CD14-positive monocyte (primary cell): ENCODE measurements around the gene SERPINA3. TPM values are rescaled to one million over a fixed set of nuclear protein-coding genes. Genes with fewer than 3 reads are reported as not detected.

Source experiments
- DNase-seq, 3 donors: peaks; one replicate each; pipeline ENCODE4 v3.0.0-alpha.2; 2011 to 2022
- H2AFZ ChIP-seq: 2 replicates; pipeline ENCODE4 v1.6.0; 2012; ENCODE audit warnings: mild to moderate bottlenecking, low read depth, low read length, inconsistent platforms; ENCODE audit not compliant: insufficient read depth, poor library complexity, severe bottlenecking
- H3K27ac ChIP-seq, 2 donors: 1 replicate in 1 of 2; 2 replicates in 1 of 2; pipeline ENCODE4 v1.5.1; 2012 to 2013; ENCODE audit warnings: low read length in 2 of 2, control low read depth in 1 of 2, inconsistent platforms in 1 of 2, low read depth in 1 of 2, mild to moderate bottlenecking in 1 of 2
- H3K27me3 ChIP-seq, 2 donors: one replicate each; pipeline versions ENCODE4 v1.6.0 to v1.6.1; 2011 to 2013; ENCODE audit warnings: low read length in 2 of 2; ENCODE audit not compliant: control insufficient read depth in 2 of 2, insufficient read depth in 2 of 2
- H3K36me3 ChIP-seq, 2 donors: replicated peaks in 1 of 2; 1 replicate in 1 of 2; 2 replicates in 1 of 2; pipeline versions ENCODE4 v1.5.1 to v1.6.1; 2012 to 2013; ENCODE audit warnings: low read length in 2 of 2, control low read depth in 1 of 2, inconsistent platforms in 1 of 2, mild to moderate bottlenecking in 1 of 2; ENCODE audit not compliant: insufficient read depth in 2 of 2, control insufficient read depth in 1 of 2
- H3K4me1 ChIP-seq, 2 donors: 1 replicate in 1 of 2; 2 replicates in 1 of 2; pipeline versions ENCODE4 v1.5.1 to v1.6.1; 2012 to 2013; ENCODE audit warnings: low read length in 2 of 2, control low read depth in 1 of 2, inconsistent platforms in 1 of 2, mild to moderate bottlenecking in 1 of 2, moderate library complexity in 1 of 2; ENCODE audit not compliant: insufficient read depth in 2 of 2, control insufficient read depth in 1 of 2
- H3K4me2 ChIP-seq: replicated peaks from 2 replicates; pipeline ENCODE3; 2012; ENCODE audit warnings: low read length, moderate library complexity, mild to moderate bottlenecking; ENCODE audit not compliant: poor library complexity, severe bottlenecking; ENCODE audit errors: extremely low read depth
- H3K4me3 ChIP-seq, 3 experiments: fragments of 200-600 bp in 1 of 3; sonication (generic) in 1 of 3; replicated peaks in 1 of 3; 1 replicate in 2 of 3; 2 replicates in 1 of 3; pipeline ENCODE4 v1.5.1; 2011 to 2013; ENCODE audit warnings: low read length in 3 of 3, mild to moderate bottlenecking in 3 of 3, control low read depth in 2 of 3, low read depth in 2 of 3, inconsistent platforms in 1 of 3, moderate library complexity in 1 of 3
- H3K79me2 ChIP-seq: 2 replicates; pipeline ENCODE4 v1.6.0; 2012; ENCODE audit warnings: mild to moderate bottlenecking, control low read depth, inconsistent platforms, low read length, moderate library complexity; ENCODE audit not compliant: insufficient read depth
- H3K9ac ChIP-seq: 2 replicates; pipeline ENCODE4 v1.6.0; 2017; ENCODE audit warnings: low read length, mild to moderate bottlenecking; ENCODE audit not compliant: insufficient read depth, poor library complexity, severe bottlenecking
- H3K9me3 ChIP-seq, 2 donors: replicated peaks in 1 of 2; 1 replicate in 1 of 2; 2 replicates in 1 of 2; pipeline versions ENCODE4 v1.5.1 to v1.6.1; 2012 to 2013; ENCODE audit warnings: low read length in 2 of 2, control low read depth in 1 of 2; ENCODE audit not compliant: control insufficient read depth in 1 of 2, insufficient read depth in 1 of 2
- H4K20me1 ChIP-seq: 2 replicates; pipeline ENCODE4 v1.6.0; 2012; ENCODE audit warnings: mild to moderate bottlenecking, low read length, control low read depth, moderate library complexity; ENCODE audit not compliant: insufficient read depth
- H3K27ac Mint-ChIP-seq, 7 donors: one replicate each; pipeline ENCODE4 v1.8.0; 2020; ENCODE audit warnings: mild to moderate bottlenecking in 7 of 7, mixed read lengths in 7 of 7, moderate library complexity in 6 of 7, inconsistent platforms in 2 of 7
- H3K27me3 Mint-ChIP-seq, 3 donors: one replicate each; pipeline ENCODE4 v1.8.0; 2021 to 2022; ENCODE audit warnings: low read depth in 3 of 3, mild to moderate bottlenecking in 3 of 3, mixed read lengths in 3 of 3, moderate library complexity in 3 of 3, inconsistent platforms in 1 of 3
- H3K36me3 Mint-ChIP-seq, 2 donors: one replicate each; pipeline ENCODE4 v1.8.0; 2020; ENCODE audit warnings: mixed read lengths in 2 of 2, inconsistent platforms in 1 of 2, mild to moderate bottlenecking in 1 of 2
- H3K4me1 Mint-ChIP-seq: one replicate; pipeline ENCODE4 v1.8.0; 2020; ENCODE audit warnings: mild to moderate bottlenecking, mixed read lengths
- H3K4me3 Mint-ChIP-seq, 2 donors: one replicate each; pipeline ENCODE4 v1.8.0; 2020; ENCODE audit warnings: mild to moderate bottlenecking in 2 of 2, mixed read lengths in 2 of 2, moderate library complexity in 1 of 2
- H3K9me3 Mint-ChIP-seq, 7 donors: one replicate each; pipeline ENCODE4 v1.8.0; 2020 to 2022; ENCODE audit warnings: mixed read lengths in 7 of 7, mild to moderate bottlenecking in 6 of 7, moderate library complexity in 6 of 7, inconsistent platforms in 2 of 7
- CTCF ChIP-seq: fragments of 200-600 bp; IDR thresholded peaks from one replicate; pipeline ENCODE4 v1.8.0; 2022; ENCODE audit warnings: antibody characterized with exemption, mild to moderate bottlenecking
- WGBS: methylation state at CpG from one replicate; pipeline ENCODE4 v1.1.5; 2013; ENCODE audit warnings: missing lambda C conversion rate; ENCODE audit not compliant: insufficient coverage; 5-methylcytosine and 5-hydroxymethylcytosine counted together
- intact Hi-C, 2 donors: fragments of 100-400 bp; cut with micrococcal nuclease; formaldehyde crosslinking; loops; one replicate each; pipeline versions ENCODE4 v1.15.0 to v1.15.1; 2023
- polyA plus RNA-seq, 3 donors: library from polyadenylated mRNA; depleted of rRNA in 1 of 3; unstranded in 2 of 3; stranded (reverse) in 1 of 3; fragments of 300-500 nt in 2 of 3; fragments of >200 nt in 1 of 3; fragmentation: Illumina TruSeq in 2 of 3; gene quantifications; 1 replicate in 2 of 3; 2 replicates in 1 of 3; pipeline ENCODE4 v1.2.3, GENCODE V29; 2012 to 2021

SERPINA3 gene
- polyA plus RNA-seq, 3 donors, result not detected

- Mint-ChIP-seq H3K27ac (no peak overlapping the region), H3K36me3 (no peaks in the 10 kb centered on the region), H3K9me3 (peaks cover 0 to 2% (median 0%) of the 10 kb centered on the region in 7 donors), H3K4me3 (no peak overlapping the region), H3K4me1 (peaks cover 2% of the 10 kb centered on the region), H3K27me3 (peaks cover 5 to 7% (median 7%) of the 10 kb centered on the region in 3 donors)
- Histone ChIP-seq H3K27me3 (no peaks in the 10 kb centered on the region), H3K27ac (no peak overlapping the region), H3K4me2 (no peak overlapping the region), H3K4me1 (no peaks in the 10 kb centered on the region), H2AFZ (no peak overlapping the region), H3K9ac (no peak overlapping the region), H3K36me3 (no peaks in the 10 kb centered on the region), H3K4me3 (no peak overlapping the region), H4K20me1 (no peaks in the 10 kb centered on the region), H3K79me2 (no peaks in the 10 kb centered on the region), H3K9me3 (no peaks in the 10 kb centered on the region)
- intact Hi-C loops, result no loop called here
- 78% methylated on average over 3 of the region's 5 CpGs for WGBS
- no peak for TF ChIP-seq CTCF
- DNase-seq, result no peak
Observed at GRCh38 chr14:94597788-94598187, 14.4 kb upstream of the SERPINA3 start.

GRCh38 chr14:94598506-94598815 lies 13.7 kb upstream of the SERPINA3 start:
- no peaks in the 10 kb centered on the region for H4K20me1 ChIP-seq
- no peak for TF ChIP-seq CTCF
- H3K36me3 ChIP-seq, result no peaks in the 10 kb centered on the region
- H3K9ac ChIP-seq, result no peak overlapping the region
- Mint-ChIP-seq H3K4me1 (peaks cover 2% of the 10 kb centered on the region), H3K36me3 (no peaks in the 10 kb centered on the region), H3K9me3 (peaks cover 0 to 2% (median 0%) of the 10 kb centered on the region in 7 donors), H3K4me3 (no peak overlapping the region), H3K27me3 (peaks cover 5 to 7% (median 7%) of the 10 kb centered on the region in 3 donors), H3K27ac (no peak overlapping the region)
- H3K4me3 ChIP-seq, result no peak overlapping the region
- H3K4me1 ChIP-seq, result no peaks in the 10 kb centered on the region
- H2AFZ ChIP-seq, result no peak overlapping the region
- intact Hi-C loops, result no loop called here
- no peaks in the 10 kb centered on the region for H3K27me3 ChIP-seq
- 82% methylated on average over 7 of the region's 7 CpGs for WGBS
- no peaks in the 10 kb centered on the region for H3K79me2 ChIP-seq
- DNase-seq, result no peak
- no peak overlapping the region for H3K27ac ChIP-seq
- H3K9me3 ChIP-seq, result no peaks in the 10 kb centered on the region
- no peak overlapping the region for H3K4me2 ChIP-seq
